Liver (tissue), 9 donors: ENCODE results near the gene SLC15A5. TPM values are rescaled to one million over a fixed set of nuclear protein-coding genes. Genes with fewer than 3 reads are reported as not detected.

Source experiments
- DNase-seq: peaks from one replicate; pipeline ENCODE4 v3.0.0-alpha.2; 2017; ENCODE audit warnings: low spot score
- H3K27ac ChIP-seq, 2 donors: one replicate each; pipeline ENCODE4 v1.7.0; 2013; ENCODE audit warnings: inconsistent platforms in 2 of 2, low read length in 2 of 2, control low read depth in 1 of 2, low read depth in 1 of 2, mild to moderate bottlenecking in 1 of 2
- H3K27me3 ChIP-seq, 4 donors: one replicate each; pipeline versions ENCODE4 v1.6.1 to v1.7.0; 2013; ENCODE audit warnings: low read length in 3 of 4, inconsistent platforms in 1 of 4, mild to moderate bottlenecking in 1 of 4, moderate library complexity in 1 of 4; ENCODE audit not compliant: control insufficient read depth in 4 of 4, insufficient read depth in 4 of 4
- H3K36me3 ChIP-seq, 4 donors: one replicate each; pipeline versions ENCODE4 v1.6.1 to v1.7.0; 2013; ENCODE audit warnings: low read length in 3 of 4, mild to moderate bottlenecking in 3 of 4, low read depth in 1 of 4, moderate library complexity in 1 of 4; ENCODE audit not compliant: control insufficient read depth in 4 of 4, insufficient read depth in 3 of 4
- H3K4me1 ChIP-seq, 4 donors: one replicate each; pipeline versions ENCODE4 v1.6.1 to v1.7.0; 2013; ENCODE audit warnings: low read length in 3 of 4, mild to moderate bottlenecking in 3 of 4, moderate library complexity in 1 of 4; ENCODE audit not compliant: control insufficient read depth in 4 of 4, insufficient read depth in 4 of 4
- H3K4me3 ChIP-seq, 3 donors: one replicate each; pipeline versions ENCODE4 v1.6.1 to v1.7.0; 2013; ENCODE audit warnings: low read length in 3 of 3, control low read depth in 1 of 3, low read depth in 1 of 3, mild to moderate bottlenecking in 1 of 3
- H3K9ac ChIP-seq, 2 donors: one replicate each; pipeline ENCODE4 v1.7.0; 2013; ENCODE audit warnings: low read length in 2 of 2, mild to moderate bottlenecking in 2 of 2, moderate library complexity in 2 of 2, control low read depth in 1 of 2, low read depth in 1 of 2
- H3K9me3 ChIP-seq, 4 donors: one replicate each; pipeline versions ENCODE4 v1.6.1 to v1.7.0; 2013; ENCODE audit warnings: low read length in 3 of 4; ENCODE audit not compliant: control insufficient read depth in 4 of 4
- EGR1 ChIP-seq, 2 donors: IDR thresholded peaks; 2 replicates each; pipeline ENCODE4 v1.6.1; 2016 to 2018; ENCODE audit warnings: antibody characterized with exemption in 2 of 2, low read depth in 2 of 2
- FOXA1 ChIP-seq: IDR thresholded peaks from 2 replicates; pipeline ENCODE4 v1.6.1; 2016; ENCODE audit warnings: antibody characterized with exemption
- FOXA2 ChIP-seq: IDR thresholded peaks from 2 replicates; pipeline ENCODE4 v1.6.1; 2016; ENCODE audit warnings: antibody characterized with exemption
- GABPA ChIP-seq, 2 donors: IDR thresholded peaks in 1 of 2; conservative IDR thresholded peaks in 1 of 2; 2 replicates each; pipeline ENCODE4 v1.6.1; 2016; ENCODE audit warnings: antibody characterized with exemption in 2 of 2, mild to moderate bottlenecking in 1 of 2, moderate library complexity in 1 of 2
- HNF4A ChIP-seq, 2 donors: conservative IDR thresholded peaks; 2 replicates each; pipeline ENCODE4 v1.6.1; 2016; ENCODE audit warnings: antibody characterized with exemption in 2 of 2, mild to moderate bottlenecking in 2 of 2
- HNF4G ChIP-seq: IDR thresholded peaks from 2 replicates; pipeline ENCODE4 v1.6.1; 2016; ENCODE audit warnings: antibody characterized with exemption
- JUND ChIP-seq, 2 donors: IDR thresholded peaks; 2 replicates each; pipeline ENCODE4 v1.6.1; 2016; ENCODE audit warnings: antibody characterized with exemption in 2 of 2
- NR2F2 ChIP-seq: IDR thresholded peaks from 2 replicates; pipeline ENCODE4 v1.6.1; 2016; ENCODE audit warnings: antibody characterized with exemption
- RXRA ChIP-seq, 2 donors: IDR thresholded peaks; 2 replicates each; pipeline ENCODE4 v1.6.1; 2017 to 2018; ENCODE audit warnings: antibody characterized with exemption in 2 of 2, mild to moderate bottlenecking in 1 of 2
- TAF1 ChIP-seq: conservative IDR thresholded peaks from 2 replicates; pipeline ENCODE4 v1.6.1; 2016; ENCODE audit warnings: antibody characterized with exemption, mild to moderate bottlenecking
- YY1 ChIP-seq: IDR thresholded peaks from 2 replicates; pipeline ENCODE4 v1.6.1; 2016; ENCODE audit warnings: antibody characterized with exemption, mild to moderate bottlenecking
- WGBS: extraction: QIAGEN DNeasy Blood & Tissue Kit; methylation state at CpG from one replicate; pipeline ENCODE4 v1.1.7; 2013; 5-methylcytosine and 5-hydroxymethylcytosine counted together
- polyA plus RNA-seq, 2 donors: library from polyadenylated mRNA; stranded (reverse) in 1 of 2; unstranded in 1 of 2; fragments of 200-250 nt in 1 of 2; fragments of >200 nt in 1 of 2; fragmentation: Nextera tagmentation in 1 of 2; extraction: Ambion mirVana in 1 of 2; gene quantifications; one replicate each; pipeline versions ENCODE4 v1.2.1 to v1.2.3, GENCODE V29; 2013 to 2015
- total RNA-seq, 2 donors: library from RNA; depleted of rRNA; stranded (reverse); fragments of >200 nt; gene quantifications; one replicate each; pipeline ENCODE4 v1.2.3, GENCODE V29; 2014
- TF ChIP-seq, protein P1 (sequence below): IDR thresholded peaks from 2 replicates; pipeline ENCODE4 v1.6.1; 2016; ENCODE audit warnings: antibody characterized with exemption, mild to moderate bottlenecking
- TF ChIP-seq, protein P2 (sequence below): IDR thresholded peaks from 2 replicates; pipeline ENCODE4 v1.6.1; 2016; ENCODE audit warnings: antibody characterized with exemption
- TF ChIP-seq, protein P3 (sequence below): fragments of 150-350 bp; IDR thresholded peaks from 2 replicates; pipeline ENCODE4 v1.5.1; 2017; ENCODE audit warnings: improper control_type of control experiment, low read depth, low read length; ENCODE audit not compliant: missing input control
- TF ChIP-seq, protein P4 (sequence below): IDR thresholded peaks from 2 replicates; pipeline ENCODE4 v1.6.1; 2016; ENCODE audit warnings: antibody characterized with exemption
- TF ChIP-seq, protein P5 (sequence below): IDR thresholded peaks from 2 replicates; pipeline ENCODE4 v1.6.1; 2016; ENCODE audit warnings: antibody characterized with exemption
- donor health status: healthy.
- donor health status: healthy.
- donor health status: healthy.
- donor health status: healthy.
- donor health status: healthy.

Gene SLC15A5
- total and polyA plus RNA-seq, 4 donors: not detected

DNA sequence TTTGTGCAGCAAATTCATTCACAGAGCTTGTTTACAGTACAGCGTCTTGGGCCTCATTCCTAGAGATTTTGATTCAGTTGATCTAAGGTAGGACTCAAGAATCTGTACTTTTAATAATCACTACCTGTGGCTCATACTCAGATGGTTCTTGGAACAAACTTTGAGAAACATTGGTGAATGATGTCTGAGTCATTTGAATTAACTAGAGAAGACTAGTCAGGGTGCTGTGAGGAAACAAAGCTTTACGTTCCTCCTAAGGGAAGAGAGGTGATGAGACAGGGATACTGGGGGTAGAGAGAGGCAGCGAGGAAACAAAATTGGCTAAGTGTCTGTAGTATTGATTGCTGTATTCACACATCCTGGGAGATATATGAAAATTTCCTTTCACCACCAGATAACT is 109.4 kb downstream of the SLC15A5 start:
- DNase-seq: no peak
- H3K4me1 ChIP-seq: peaks cover 2 to 30% (median 20%) of the 10 kb centered on the region in 4 donors
- no peaks in the 10 kb centered on the region for H3K9me3 ChIP-seq
- H3K4me3 ChIP-seq: no peak overlapping the region
- no peaks in the 10 kb centered on the region for H3K36me3 ChIP-seq
- H3K27ac ChIP-seq: no peak overlapping the region
- H3K9ac ChIP-seq: no peak overlapping the region
- no peak for TF ChIP-seq JUND (IDR thresholded peaks at IDR 0.05)
- TF ChIP-seq, protein P1, sequence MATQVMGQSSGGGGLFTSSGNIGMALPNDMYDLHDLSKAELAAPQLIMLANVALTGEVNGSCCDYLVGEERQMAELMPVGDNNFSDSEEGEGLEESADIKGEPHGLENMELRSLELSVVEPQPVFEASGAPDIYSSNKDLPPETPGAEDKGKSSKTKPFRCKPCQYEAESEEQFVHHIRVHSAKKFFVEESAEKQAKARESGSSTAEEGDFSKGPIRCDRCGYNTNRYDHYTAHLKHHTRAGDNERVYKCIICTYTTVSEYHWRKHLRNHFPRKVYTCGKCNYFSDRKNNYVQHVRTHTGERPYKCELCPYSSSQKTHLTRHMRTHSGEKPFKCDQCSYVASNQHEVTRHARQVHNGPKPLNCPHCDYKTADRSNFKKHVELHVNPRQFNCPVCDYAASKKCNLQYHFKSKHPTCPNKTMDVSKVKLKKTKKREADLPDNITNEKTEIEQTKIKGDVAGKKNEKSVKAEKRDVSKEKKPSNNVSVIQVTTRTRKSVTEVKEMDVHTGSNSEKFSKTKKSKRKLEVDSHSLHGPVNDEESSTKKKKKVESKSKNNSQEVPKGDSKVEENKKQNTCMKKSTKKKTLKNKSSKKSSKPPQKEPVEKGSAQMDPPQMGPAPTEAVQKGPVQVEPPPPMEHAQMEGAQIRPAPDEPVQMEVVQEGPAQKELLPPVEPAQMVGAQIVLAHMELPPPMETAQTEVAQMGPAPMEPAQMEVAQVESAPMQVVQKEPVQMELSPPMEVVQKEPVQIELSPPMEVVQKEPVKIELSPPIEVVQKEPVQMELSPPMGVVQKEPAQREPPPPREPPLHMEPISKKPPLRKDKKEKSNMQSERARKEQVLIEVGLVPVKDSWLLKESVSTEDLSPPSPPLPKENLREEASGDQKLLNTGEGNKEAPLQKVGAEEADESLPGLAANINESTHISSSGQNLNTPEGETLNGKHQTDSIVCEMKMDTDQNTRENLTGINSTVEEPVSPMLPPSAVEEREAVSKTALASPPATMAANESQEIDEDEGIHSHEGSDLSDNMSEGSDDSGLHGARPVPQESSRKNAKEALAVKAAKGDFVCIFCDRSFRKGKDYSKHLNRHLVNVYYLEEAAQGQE: no peak
- TF ChIP-seq HNF4A (conservative IDR thresholded peaks at IDR 0.05): no peak
- TF ChIP-seq, protein P2, sequence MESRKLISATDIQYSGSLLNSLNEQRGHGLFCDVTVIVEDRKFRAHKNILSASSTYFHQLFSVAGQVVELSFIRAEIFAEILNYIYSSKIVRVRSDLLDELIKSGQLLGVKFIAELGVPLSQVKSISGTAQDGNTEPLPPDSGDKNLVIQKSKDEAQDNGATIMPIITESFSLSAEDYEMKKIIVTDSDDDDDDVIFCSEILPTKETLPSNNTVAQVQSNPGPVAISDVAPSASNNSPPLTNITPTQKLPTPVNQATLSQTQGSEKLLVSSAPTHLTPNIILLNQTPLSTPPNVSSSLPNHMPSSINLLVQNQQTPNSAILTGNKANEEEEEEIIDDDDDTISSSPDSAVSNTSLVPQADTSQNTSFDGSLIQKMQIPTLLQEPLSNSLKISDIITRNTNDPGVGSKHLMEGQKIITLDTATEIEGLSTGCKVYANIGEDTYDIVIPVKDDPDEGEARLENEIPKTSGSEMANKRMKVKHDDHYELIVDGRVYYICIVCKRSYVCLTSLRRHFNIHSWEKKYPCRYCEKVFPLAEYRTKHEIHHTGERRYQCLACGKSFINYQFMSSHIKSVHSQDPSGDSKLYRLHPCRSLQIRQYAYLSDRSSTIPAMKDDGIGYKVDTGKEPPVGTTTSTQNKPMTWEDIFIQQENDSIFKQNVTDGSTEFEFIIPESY: no peak
- TF ChIP-seq, protein P3, sequence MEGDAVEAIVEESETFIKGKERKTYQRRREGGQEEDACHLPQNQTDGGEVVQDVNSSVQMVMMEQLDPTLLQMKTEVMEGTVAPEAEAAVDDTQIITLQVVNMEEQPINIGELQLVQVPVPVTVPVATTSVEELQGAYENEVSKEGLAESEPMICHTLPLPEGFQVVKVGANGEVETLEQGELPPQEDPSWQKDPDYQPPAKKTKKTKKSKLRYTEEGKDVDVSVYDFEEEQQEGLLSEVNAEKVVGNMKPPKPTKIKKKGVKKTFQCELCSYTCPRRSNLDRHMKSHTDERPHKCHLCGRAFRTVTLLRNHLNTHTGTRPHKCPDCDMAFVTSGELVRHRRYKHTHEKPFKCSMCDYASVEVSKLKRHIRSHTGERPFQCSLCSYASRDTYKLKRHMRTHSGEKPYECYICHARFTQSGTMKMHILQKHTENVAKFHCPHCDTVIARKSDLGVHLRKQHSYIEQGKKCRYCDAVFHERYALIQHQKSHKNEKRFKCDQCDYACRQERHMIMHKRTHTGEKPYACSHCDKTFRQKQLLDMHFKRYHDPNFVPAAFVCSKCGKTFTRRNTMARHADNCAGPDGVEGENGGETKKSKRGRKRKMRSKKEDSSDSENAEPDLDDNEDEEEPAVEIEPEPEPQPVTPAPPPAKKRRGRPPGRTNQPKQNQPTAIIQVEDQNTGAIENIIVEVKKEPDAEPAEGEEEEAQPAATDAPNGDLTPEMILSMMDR: no peak
- no peak for TF ChIP-seq EGR1 (IDR thresholded peaks at IDR 0.05; ENCODE audit: low read depth in 2 of 2)
- TF ChIP-seq RXRA (IDR thresholded peaks at IDR 0.05): no peak
- no peak for TF ChIP-seq YY1
- no peak for TF ChIP-seq FOXA2
- TF ChIP-seq, protein P4, sequence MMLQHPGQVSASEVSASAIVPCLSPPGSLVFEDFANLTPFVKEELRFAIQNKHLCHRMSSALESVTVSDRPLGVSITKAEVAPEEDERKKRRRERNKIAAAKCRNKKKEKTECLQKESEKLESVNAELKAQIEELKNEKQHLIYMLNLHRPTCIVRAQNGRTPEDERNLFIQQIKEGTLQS: no peak
- TF ChIP-seq, protein P5, sequence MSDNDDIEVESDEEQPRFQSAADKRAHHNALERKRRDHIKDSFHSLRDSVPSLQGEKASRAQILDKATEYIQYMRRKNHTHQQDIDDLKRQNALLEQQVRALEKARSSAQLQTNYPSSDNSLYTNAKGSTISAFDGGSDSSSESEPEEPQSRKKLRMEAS: no peak
- TF ChIP-seq TAF1: no peak
- TF ChIP-seq NR2F2: no peak
- H3K27me3 ChIP-seq: no peaks in the 10 kb centered on the region
- 88% methylated on average over 3 of the region's 3 CpGs for WGBS

DNA sequence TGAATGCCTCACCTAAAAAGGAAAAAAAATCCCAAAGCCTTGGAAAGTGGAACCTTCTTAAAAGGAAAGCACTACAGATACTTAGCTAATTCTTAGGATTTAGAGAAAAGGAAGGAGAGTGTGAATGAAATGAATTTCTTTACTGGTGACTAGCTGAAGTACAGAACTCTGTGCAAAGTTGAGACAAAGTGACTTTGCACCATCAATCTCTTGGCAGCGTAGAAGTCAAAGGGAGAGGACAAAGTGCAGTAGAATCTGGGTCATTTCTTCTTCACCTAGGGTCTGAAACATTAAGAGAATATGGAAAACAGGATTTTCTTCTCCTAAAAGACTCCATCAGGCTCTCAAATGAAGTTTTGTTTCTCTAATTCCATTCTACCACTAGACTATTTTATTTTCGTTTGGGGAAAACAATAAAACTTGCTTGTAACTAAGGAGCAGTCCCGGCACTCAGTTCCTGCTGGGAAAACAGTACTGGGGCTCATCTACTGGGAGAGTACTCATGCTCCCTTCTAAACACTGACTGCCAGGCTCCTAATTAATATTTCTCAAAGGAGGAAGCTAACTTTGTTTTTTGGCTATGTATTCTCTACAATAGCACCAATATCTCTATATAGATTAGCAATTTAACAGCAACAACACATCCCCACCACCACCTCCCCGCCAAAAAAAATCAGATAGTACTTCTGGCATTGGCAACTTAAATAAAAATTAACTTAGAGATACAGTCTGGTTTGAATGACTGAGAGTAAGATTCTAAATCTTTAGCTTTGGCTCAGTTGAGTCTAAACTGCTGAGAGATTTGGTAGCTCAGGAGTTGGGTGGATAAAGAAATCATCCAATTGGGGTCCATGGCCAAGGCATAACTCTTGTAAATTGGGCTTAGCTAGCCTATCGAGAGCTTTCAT is 110.7 kb downstream of the SLC15A5 start:
- Histone ChIP-seq H3K27ac (no peak overlapping the region), H3K9ac (no peak overlapping the region), H3K9me3 (no peaks in the 10 kb centered on the region), H3K4me3 (no peak overlapping the region), H3K36me3 (no peaks in the 10 kb centered on the region), H3K4me1 (peaks cover 2 to 30% (median 20%) of the 10 kb centered on the region in 4 donors), H3K27me3 (no peaks in the 10 kb centered on the region)
- 33% methylated on average over 5 of the region's 5 CpGs for WGBS
- DNase-seq: no peak
- TF ChIP-seq YY1 (no peak), HNF4A (conservative IDR thresholded peaks at IDR 0.05) (peak; percentile 98), FOXA1 (no peak), GABPA (IDR thresholded peaks at IDR 0.05 in 1 of 2, conservative IDR thresholded peaks at IDR 0.05 in 1 of 2) (no peak), JUND (IDR thresholded peaks at IDR 0.05) (peak; percentile 38 to 60), FOXA2 (no peak), EGR1 (IDR thresholded peaks at IDR 0.05; ENCODE audit: low read depth in 2 of 2) (no peak), HNF4G (peak; percentile 92)
- TF ChIP-seq, protein P5: no peak
- TF ChIP-seq, protein P4: no peak
- TF ChIP-seq, protein P2: peak; percentile 37
- TF ChIP-seq, protein P3: no peak
